ENCODE measurements around the gene ACOT8.
"Not testable (repeated sequence)": the region's sequence is repeated elsewhere in the genome, so short reads cannot be mapped to it uniquely, and the experiment has no call there.

The ACOT8 gene

GRCh38 chr20:45887346-45887715, 30.1 kb upstream of the ACOT8 start, which contains the start of gene SPATA25:
Gene SPATA25 (minus strand): TSS chr20:45887622. CDS start chr20:45887590, 32 bp downstream.
- no peak for DNase-seq (ENCODE audit: low read depth in 2 of 2, low spot score in 1 of 2)

GRCh38 chr20:45886590-45887345, 29.6 kb upstream of the ACOT8 start:
- DNase-seq (ENCODE audit: low read depth in 2 of 2, low spot score in 1 of 2): no peak

- DNase-seq (ENCODE audit: low read depth in 2 of 2, low spot score in 1 of 2): no peak
These were observed 25.9 kb upstream of the ACOT8 start for GRCh38 chr20:45883100-45883469.

GRCh38 chr20:45882469-45883099, 25.4 kb upstream of the ACOT8 start:
- DNase-seq (ENCODE audit: low read depth in 2 of 2, low spot score in 1 of 2): no peak

GRCh38 chr20:45880988-45881788, 24.0 kb upstream of the ACOT8 start, which contains the start of gene ZSWIM1:
Gene ZSWIM1 (plus strand): TSS chr20:45881227. CDS start chr20:45882593, 1,366 bp downstream.
- peak; percentile 92 to 97 for DNase-seq (ENCODE audit: low read depth in 2 of 2, low spot score in 1 of 2)

GRCh38 chr20:45878076-45878761, 21.0 kb upstream of the ACOT8 start:
- DNase-seq (ENCODE audit: low read depth in 2 of 2, low spot score in 1 of 2): no peak

GRCh38 chr20:45874576-45874975, 17.4 kb upstream of the ACOT8 start:
- no peak for DNase-seq (ENCODE audit: low read depth in 2 of 2, low spot score in 1 of 2)

GRCh38 chr20:45874104-45874481, 16.9 kb upstream of the ACOT8 start:
- not testable (repeated sequence) for DNase-seq (ENCODE audit: low read depth in 2 of 2, low spot score in 1 of 2)

GRCh38 chr20:45873409-45874103, 16.4 kb upstream of the ACOT8 start:
- no peak for DNase-seq (ENCODE audit: low read depth in 2 of 2, low spot score in 1 of 2)

- DNase-seq (ENCODE audit: low read depth in 2 of 2, low spot score in 1 of 2): no peak
These were observed 15.4 kb upstream of the ACOT8 start for GRCh38 chr20:45872626-45873025.

- DNase-seq (ENCODE audit: low read depth in 2 of 2, low spot score in 1 of 2): no peak
These were observed 10.6 kb upstream of the ACOT8 start for GRCh38 chr20:45867819-45868176.

- DNase-seq (ENCODE audit: low read depth in 2 of 2, low spot score in 1 of 2): no peak
These were observed 10.1 kb upstream of the ACOT8 start for GRCh38 chr20:45867136-45867818.

- DNase-seq (ENCODE audit: low read depth in 2 of 2, low spot score in 1 of 2): no peak
These were observed 9.3 kb upstream of the ACOT8 start for GRCh38 chr20:45866454-45866853.

GRCh38 chr20:45863543-45864470, 6.6 kb upstream of the ACOT8 start:
- DNase-seq (ENCODE audit: low read depth in 2 of 2, low spot score in 1 of 2): no peak

- DNase-seq (ENCODE audit: low read depth in 2 of 2, low spot score in 1 of 2): no peak
These were observed 4.3 kb upstream of the ACOT8 start for GRCh38 chr20:45861221-45862075.

GRCh38 chr20:45860560-45861220, 3.5 kb upstream of the ACOT8 start:
- DNase-seq (ENCODE audit: low read depth in 2 of 2, low spot score in 1 of 2): no peak

GRCh38 chr20:45859916-45860315, 2.7 kb upstream of the ACOT8 start:
- DNase-seq (ENCODE audit: low read depth in 2 of 2, low spot score in 1 of 2): no peak

GRCh38 chr20:45857882-45858216, 657 bp upstream of the ACOT8 start:
- peak in 1 of 2 donors; percentile 8 for DNase-seq (ENCODE audit: low read depth in 2 of 2, low spot score in 1 of 2)

All from stimulated activated CD8-positive, alpha-beta memory T cell treated with anti-CD3 and anti-CD28 coated beads, Interleukin-4, amount 100 ng/mL, for 1 hour (primary cell).